IPS-20b (cell line): ENCODE results near the gene BRD9.

Experiments
- H3K27ac ChIP-seq: one replicate; pipeline ENCODE4 v1.5.1; 2013; ENCODE audit warnings: low read length
- H3K27me3 ChIP-seq: 2 replicates; pipeline ENCODE4 v1.6.1; 2013; ENCODE audit warnings: mild to moderate bottlenecking, low read length, inconsistent platforms; ENCODE audit not compliant: insufficient read depth
- H3K36me3 ChIP-seq: 2 replicates; pipeline ENCODE4 v1.6.1; 2013; ENCODE audit warnings: low read depth, mild to moderate bottlenecking, inconsistent platforms, low read length, moderate library complexity; ENCODE audit not compliant: insufficient read depth
- H3K4me1 ChIP-seq: 2 replicates; pipeline ENCODE4 v1.6.1; 2013; ENCODE audit warnings: mild to moderate bottlenecking, control low read depth, inconsistent platforms, low read length, moderate library complexity; ENCODE audit not compliant: insufficient read depth
- H3K4me3 ChIP-seq: 2 replicates; pipeline ENCODE4 v1.5.1; 2013; ENCODE audit warnings: mild to moderate bottlenecking, low read length, inconsistent platforms
- H3K9ac ChIP-seq: 2 replicates; pipeline ENCODE4 v1.6.1; 2013; ENCODE audit warnings: low read depth, mild to moderate bottlenecking, inconsistent platforms, low read length, moderate library complexity
- H3K9me3 ChIP-seq: 2 replicates; pipeline ENCODE4 v1.6.1; 2013; ENCODE audit warnings: mild to moderate bottlenecking, low read depth, low read length, inconsistent platforms; ENCODE audit not compliant: insufficient read depth

Gene BRD9

DNA sequence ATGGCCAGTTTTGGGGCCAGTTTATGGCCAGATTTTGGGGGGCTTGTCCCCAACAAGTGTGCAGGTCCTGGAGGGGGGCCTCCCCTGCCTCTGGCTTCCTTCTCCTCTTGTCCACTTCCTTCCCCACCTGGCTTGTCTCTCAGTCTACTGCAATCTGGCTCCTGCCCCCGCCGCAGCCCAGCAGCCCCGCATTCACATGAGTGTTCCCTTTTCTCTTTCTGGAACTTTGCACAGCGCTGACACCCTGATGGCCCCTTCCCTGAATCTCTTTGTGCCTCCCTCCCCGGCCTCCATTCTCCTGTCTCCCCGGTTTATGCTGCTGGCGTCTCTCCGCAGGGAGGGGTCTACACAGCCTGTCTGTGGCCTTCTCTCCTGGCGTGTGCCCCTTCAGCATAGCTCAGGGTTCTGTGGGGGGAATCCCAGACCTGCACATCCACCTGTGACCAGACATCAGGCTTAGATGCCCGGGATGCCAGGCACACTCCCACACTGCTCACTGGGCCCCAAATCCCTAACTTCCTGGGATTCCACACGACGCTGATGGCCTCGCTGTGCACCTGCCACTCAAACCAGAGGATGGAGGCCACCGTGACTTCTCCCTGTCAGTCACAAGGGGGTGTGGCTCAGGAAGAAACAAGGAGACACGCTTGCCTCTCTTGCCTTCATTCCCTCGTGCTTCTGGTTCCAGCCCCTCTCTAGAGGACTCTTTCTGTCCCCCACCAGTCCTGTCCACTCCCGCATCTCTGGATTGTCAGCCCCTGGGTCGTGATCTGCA is 17.6 kb upstream of the BRD9 start:
- H3K4me1 ChIP-seq, result no peaks in the 10 kb centered on the region
- H3K9me3 ChIP-seq, result no peaks in the 10 kb centered on the region
- no peak overlapping the region for H3K27ac ChIP-seq
- no peaks in the 10 kb centered on the region for H3K27me3 ChIP-seq
- no peak overlapping the region for H3K9ac ChIP-seq
- no peak overlapping the region for H3K4me3 ChIP-seq
- H3K36me3 ChIP-seq, result peaks cover 98% of the 10 kb centered on the region

DNA sequence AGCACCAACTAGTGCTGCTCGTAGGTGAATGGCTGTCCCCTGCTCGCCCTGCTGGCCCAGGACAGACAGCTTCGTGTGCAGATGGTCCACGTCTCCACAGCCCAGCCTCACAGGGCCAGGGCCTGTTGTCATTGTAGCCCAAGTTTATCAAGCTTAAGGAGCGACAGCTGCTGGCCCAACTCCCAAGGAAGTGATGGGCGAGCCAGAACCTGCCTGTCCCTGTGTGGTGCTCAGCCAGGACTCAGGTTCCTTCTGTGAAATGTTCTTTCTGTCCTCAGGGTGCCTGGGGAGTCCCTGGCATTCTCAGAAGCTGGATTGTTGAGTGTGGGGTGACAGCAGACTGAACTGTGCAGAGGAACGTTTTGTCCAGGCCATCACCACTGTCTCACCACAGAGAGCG is 16.5 kb upstream of the BRD9 start:
- Histone ChIP-seq H3K27ac (no peak overlapping the region), H3K4me1 (no peaks in the 10 kb centered on the region)

DNA sequence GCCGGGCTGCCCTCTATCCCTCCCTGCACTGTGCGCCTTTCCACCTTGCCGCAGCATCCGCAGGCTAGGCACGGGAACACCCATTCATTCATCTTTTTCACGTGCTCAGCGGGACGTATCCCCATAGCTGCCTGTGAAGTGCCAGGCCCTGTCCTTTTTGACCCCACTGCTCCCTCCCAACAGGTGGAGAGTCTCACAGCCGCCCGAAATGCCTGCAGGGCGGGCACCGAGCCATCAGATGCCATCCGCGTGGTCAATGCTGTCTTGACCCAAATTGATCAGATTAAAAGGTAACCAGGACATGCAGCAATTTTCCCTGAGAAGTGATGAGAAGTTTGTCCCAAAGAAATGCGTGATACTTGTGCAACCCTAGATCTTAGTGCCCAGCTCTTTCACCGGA is 15.6 kb upstream of the BRD9 start:
- Histone ChIP-seq H3K36me3 (peaks cover 96% of the 10 kb centered on the region), H3K4me1 (no peaks in the 10 kb centered on the region), H3K27me3 (no peaks in the 10 kb centered on the region), H3K9me3 (no peaks in the 10 kb centered on the region), H3K9ac (no peak overlapping the region), H3K27ac (no peak overlapping the region), H3K4me3 (no peak overlapping the region)

More for the DNA sequence above, 16.5 kb upstream of the BRD9 start:
- Histone ChIP-seq H3K27me3 (no peaks in the 10 kb centered on the region), H3K4me3 (no peak overlapping the region), H3K36me3 (peaks cover 98% of the 10 kb centered on the region), H3K9me3 (no peaks in the 10 kb centered on the region), H3K9ac (no peak overlapping the region)

DNA sequence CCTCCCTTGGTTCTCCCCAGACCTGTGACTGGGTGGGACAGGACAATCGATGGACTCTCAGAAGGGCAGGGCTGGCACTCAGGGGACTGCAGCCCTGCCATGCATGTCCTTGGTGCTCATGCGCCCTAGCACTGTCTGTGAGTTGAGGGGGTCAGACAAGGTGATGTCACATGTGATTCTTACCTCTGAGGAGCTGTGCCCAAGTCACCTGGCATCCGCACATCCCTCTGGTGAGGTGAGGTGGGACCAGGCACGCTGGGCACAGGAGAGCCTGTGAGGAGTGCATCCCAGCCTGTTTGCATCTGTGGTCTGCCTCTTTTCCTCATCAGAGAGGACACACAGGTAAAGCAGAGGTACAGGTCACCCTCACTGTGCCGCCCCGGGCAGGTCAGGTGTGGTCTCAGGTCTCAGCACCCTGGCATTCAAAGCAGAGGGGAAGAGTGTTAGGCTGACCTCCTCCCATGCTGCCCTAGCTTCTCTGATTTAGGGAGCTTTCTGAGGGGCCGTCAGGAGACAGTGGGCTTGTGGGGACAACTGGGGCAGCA is 14.8 kb upstream of the BRD9 start:
- H3K27me3 ChIP-seq, result no peaks in the 10 kb centered on the region
- no peak overlapping the region for H3K4me3 ChIP-seq
- H3K9me3 ChIP-seq, result no peaks in the 10 kb centered on the region
- H3K36me3 ChIP-seq, result peaks cover 94% of the 10 kb centered on the region
- H3K4me1 ChIP-seq, result no peaks in the 10 kb centered on the region
- no peak overlapping the region for H3K9ac ChIP-seq
- H3K27ac ChIP-seq, result no peak overlapping the region

DNA sequence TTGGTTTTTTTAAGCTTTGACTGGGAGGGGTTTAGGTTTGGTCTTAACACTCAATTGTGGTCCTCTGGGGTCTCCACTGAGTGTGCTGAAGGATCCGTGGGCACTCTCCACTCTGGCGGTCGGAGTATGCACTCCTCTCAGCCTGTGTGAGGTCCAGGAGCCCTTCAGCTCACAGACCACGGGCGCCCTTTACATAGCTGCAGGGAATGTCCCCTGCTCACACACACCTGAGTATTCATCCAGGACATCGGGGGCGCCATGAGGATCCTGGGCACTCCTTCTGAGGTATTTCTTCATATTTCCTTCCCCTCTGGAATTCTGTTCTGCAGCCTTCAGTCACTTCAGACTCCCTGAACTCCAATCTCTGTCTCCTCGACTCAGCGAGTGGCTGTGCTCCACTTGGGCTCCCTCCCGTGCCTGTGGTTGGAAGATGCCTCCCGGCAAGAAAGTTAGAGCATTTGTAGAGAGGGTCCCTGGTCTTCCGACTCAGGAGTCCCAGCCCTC is 12.6 kb upstream of the BRD9 start:
- Histone ChIP-seq H3K27ac (no peak overlapping the region), H3K4me1 (no peaks in the 10 kb centered on the region), H3K9ac (no peak overlapping the region), H3K27me3 (no peaks in the 10 kb centered on the region), H3K9me3 (no peaks in the 10 kb centered on the region), H3K36me3 (peaks cover 96% of the 10 kb centered on the region), H3K4me3 (no peak overlapping the region)

DNA sequence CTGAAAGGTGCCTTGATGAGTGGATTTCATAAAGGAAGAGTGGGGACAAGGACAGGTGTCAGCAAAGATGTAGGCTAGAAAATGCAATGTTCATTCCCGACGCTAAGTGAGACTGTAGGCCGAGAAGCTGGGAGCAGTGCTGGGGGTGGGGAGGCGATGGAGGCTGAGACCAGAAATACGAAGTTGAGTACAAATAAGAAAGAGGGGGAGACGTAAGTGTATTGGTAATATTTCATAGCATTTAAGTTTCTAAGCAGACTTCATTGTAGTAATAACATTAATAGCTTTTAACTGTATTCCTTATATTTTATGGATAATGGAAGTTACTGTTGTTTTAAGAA is 11.1 kb upstream of the BRD9 start:
- no peak overlapping the region for H3K27ac ChIP-seq
- peaks cover 85% of the 10 kb centered on the region for H3K36me3 ChIP-seq
- no peak overlapping the region for H3K4me3 ChIP-seq
- H3K4me1 ChIP-seq, result no peaks in the 10 kb centered on the region
- H3K27me3 ChIP-seq, result no peaks in the 10 kb centered on the region
- no peak overlapping the region for H3K9ac ChIP-seq
- H3K9me3 ChIP-seq, result no peaks in the 10 kb centered on the region

DNA sequence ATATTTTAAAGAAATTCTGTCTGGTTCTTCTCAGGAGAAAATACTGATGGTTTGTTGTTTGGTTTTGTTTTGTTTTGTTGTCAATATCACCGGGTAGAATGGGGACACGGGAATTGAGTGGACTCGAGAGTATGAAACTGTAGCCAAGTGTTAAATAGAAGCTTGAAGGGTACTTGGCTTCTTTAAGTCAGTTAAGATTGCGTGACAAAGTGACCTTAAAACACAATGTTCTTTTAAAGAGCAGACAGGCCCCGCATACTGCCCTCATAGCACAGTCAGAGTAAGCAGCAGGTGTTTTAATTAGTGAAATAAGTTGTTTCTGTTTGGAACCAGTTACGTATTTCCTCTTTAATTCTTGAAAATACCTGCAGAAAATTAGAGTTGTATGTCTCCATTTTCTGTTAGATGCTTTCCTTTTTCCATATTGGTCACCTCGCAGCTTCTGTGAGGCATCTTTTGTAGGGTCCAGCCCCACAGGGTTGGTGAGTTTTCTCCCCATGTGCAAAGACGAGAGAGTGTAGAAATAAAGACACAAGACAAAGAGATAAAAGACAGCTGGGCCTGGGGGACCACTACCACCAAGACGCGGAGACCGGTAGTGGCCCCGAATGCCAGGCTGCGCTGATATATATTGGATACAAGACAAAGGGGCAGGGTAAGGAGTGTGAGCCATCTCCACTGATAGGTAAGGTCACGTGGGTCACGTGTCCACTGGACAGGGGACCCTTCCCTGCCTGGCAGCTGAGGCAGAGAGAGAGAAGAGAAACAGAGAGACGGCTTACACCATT is 9.7 kb upstream of the BRD9 start:
- H3K9ac ChIP-seq, result no peak overlapping the region

DNA sequence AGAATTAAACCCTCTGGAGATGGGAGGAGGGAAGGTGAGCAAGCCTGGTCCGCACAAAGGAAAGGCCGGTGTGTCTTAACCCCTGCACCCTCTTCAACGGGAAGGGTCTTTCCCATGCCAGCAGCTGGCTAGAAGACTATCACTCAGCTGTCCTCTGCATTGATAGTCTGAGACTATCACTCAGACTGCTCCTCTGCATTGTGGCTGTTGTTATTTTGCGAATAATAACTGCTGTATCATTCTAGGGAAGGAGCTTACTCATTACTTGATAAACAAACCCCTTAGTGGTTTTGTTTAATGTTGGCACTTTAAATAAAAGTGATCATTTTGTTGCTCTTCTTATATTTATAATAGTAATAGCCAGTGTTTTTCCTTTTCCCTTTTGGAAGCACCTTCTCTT is 8.2 kb upstream of the BRD9 start:
- no peak overlapping the region for H3K27ac ChIP-seq
- H3K27me3 ChIP-seq, result no peaks in the 10 kb centered on the region
- no peak overlapping the region for H3K9ac ChIP-seq
- H3K4me1 ChIP-seq, result no peaks in the 10 kb centered on the region
- H3K36me3 ChIP-seq, result peaks cover 68% of the 10 kb centered on the region
- H3K9me3 ChIP-seq, result no peaks in the 10 kb centered on the region
- H3K4me3 ChIP-seq, result no peak overlapping the region

More for the DNA sequence above, 9.7 kb upstream of the BRD9 start:
- no peaks in the 10 kb centered on the region for H3K9me3 ChIP-seq
- H3K36me3 ChIP-seq, result peaks cover 71% of the 10 kb centered on the region
- no peaks in the 10 kb centered on the region for H3K4me1 ChIP-seq
- no peaks in the 10 kb centered on the region for H3K27me3 ChIP-seq
- H3K4me3 ChIP-seq, result no peak overlapping the region
- no peak overlapping the region for H3K27ac ChIP-seq

DNA sequence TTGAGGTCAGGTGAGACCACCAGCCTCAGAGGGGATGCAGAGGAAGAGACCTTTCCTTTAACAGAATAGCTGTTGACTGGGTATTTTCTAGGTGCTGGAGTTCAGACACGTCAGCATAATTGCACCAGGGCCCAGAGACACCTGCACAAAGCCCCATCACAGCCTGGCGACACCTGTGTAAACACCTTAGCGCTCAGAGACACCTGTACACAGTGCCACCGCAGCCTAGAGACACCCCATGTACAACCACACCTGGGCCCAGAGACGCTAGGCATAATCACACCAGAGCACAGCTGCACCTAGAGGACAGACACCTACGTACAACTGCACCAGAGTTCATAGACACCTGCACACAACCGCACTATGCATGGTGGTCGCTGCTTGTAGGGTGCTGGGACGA is 1.1 kb upstream of the BRD9 start:
- no peaks in the 10 kb centered on the region for H3K9me3 ChIP-seq
- H3K4me1 ChIP-seq, result peaks cover 4% of the 10 kb centered on the region; the same call in 1 of the 2 replicates
- peak overlapping the region; percentile 97 for H3K4me3 ChIP-seq
- peak overlapping the region; percentile 98 for H3K9ac ChIP-seq
- no peak overlapping the region for H3K27ac ChIP-seq
- H3K27me3 ChIP-seq, result no peaks in the 10 kb centered on the region
- H3K36me3 ChIP-seq, result peaks cover 54% of the 10 kb centered on the region

DNA sequence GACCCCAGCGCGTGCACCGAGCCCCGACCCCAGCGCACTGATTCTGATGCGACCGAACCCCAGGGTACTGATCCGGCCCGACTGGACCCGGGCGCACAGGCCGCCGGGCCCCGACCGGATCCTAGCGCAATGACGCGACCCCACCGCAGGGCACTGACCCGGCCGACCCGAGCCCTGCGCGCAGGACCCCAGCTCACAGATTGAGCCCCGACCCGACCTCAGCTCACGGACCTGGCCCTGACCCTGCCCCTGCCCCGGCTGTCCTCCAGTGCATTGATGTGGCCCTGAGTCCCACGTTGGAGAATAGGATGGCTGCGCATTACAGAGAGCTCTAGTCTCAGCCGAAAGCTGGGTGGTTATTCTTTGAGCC is 521 bp upstream of the BRD9 start:
- H3K36me3 ChIP-seq, result peaks cover 60% of the 10 kb centered on the region

DNA sequence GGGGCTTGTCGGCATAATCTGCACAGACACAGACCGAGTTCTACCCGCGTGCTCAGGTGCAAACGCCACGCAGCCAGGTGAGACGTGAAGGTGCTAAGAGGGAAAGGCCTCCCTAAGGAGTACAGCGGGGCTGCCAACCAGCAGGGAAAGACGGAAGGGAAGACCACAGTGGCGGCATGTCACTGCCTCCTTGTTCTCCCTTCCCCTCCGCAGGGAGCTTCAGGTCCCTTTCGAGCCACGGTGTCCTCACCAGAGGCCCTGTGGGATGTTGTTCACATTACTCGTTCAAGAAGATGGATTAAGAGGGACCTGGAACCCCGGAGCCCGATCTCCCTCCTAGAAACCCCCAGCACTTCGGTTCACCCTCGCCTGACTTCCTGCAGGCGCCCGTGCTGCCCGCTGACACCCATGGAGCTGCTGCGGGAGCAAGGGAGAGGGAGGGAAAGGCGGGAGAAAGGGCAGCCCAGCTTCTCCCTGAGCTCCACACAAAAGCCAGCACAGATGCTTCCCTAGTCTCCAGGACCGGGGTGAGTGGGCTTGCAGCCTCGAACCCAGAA is 686 bp downstream of the BRD9 start:
- H3K36me3 ChIP-seq, result peaks cover 71% of the 10 kb centered on the region
- peak overlapping the region; percentile 91 for H3K27ac ChIP-seq

More for the DNA sequence above, 521 bp upstream of the BRD9 start:
- no peaks in the 10 kb centered on the region for H3K9me3 ChIP-seq
- H3K27me3 ChIP-seq, result no peaks in the 10 kb centered on the region
- peaks cover 4% of the 10 kb centered on the region; the same call in 1 of the 2 replicates for H3K4me1 ChIP-seq
- H3K4me3 ChIP-seq, result peak overlapping the region; percentile 97
- peak overlapping the region; percentile 98 for H3K9ac ChIP-seq
- H3K27ac ChIP-seq, result no peak overlapping the region

More for the DNA sequence above, 686 bp downstream of the BRD9 start:
- Histone ChIP-seq H3K4me3 (peak overlapping the region; percentile 97), H3K27me3 (no peaks in the 10 kb centered on the region), H3K4me1 (peaks cover 4% of the 10 kb centered on the region; the same call in 1 of the 2 replicates), H3K9ac (peak overlapping the region; percentile 98), H3K9me3 (no peaks in the 10 kb centered on the region)
